MCF 10A (cell line): ENCODE measurements around the gene MAD1L1. TPM values are rescaled to one million over a fixed set of nuclear protein-coding genes. Genes with fewer than 3 reads are reported as not detected.

Experiments used
- BruUV-seq: library from RNA; stranded (reverse); fragments of 400-500 nt; replicated peaks from 2 replicates; lab custom pipeline; 2021; lab: Mats Ljungman, UMichigan
- CTCF ChIA-PET: fragments of 300-600 bp; sonication (Branson Sonifier 250); formaldehyde crosslinking; extraction: SDS; loops from one replicate; lab custom pipeline; 2021; ENCODE audit warnings: antibody characterized with exemption, inconsistent platforms; lab: Yijun Ruan, JAX
- POLR2A ChIA-PET: fragments of 300-600, 350-650 bp; sonication (Branson Sonifier 250); formaldehyde crosslinking; extraction: SDS; loops from one replicate; lab custom pipeline; 2020; ENCODE audit warnings: antibody characterized with exemption, inconsistent platforms; lab: Yijun Ruan, JAX
- DNase-seq: peaks from one replicate; pipeline ENCODE4 v3.0.0-alpha.2; 2018; ENCODE audit not compliant: unreplicated experiment
- H3K27ac Mint-ChIP-seq: one replicate; pipeline ENCODE4 v1.8.0; 2022; ENCODE audit warnings: mild to moderate bottlenecking, low read depth, mixed read lengths; ENCODE audit not compliant: unreplicated experiment
- H3K27me3 Mint-ChIP-seq: one replicate; pipeline ENCODE4 v1.8.0; 2022; ENCODE audit warnings: mixed read lengths; ENCODE audit not compliant: insufficient read depth, unreplicated experiment
- H3K36me3 Mint-ChIP-seq: one replicate; pipeline ENCODE4 v1.8.0; 2022; ENCODE audit warnings: mild to moderate bottlenecking, moderate library complexity, mixed read lengths; ENCODE audit not compliant: insufficient read depth, unreplicated experiment
- H3K4me1 Mint-ChIP-seq: one replicate; pipeline ENCODE4 v1.8.0; 2022; ENCODE audit warnings: mixed read lengths; ENCODE audit not compliant: insufficient read depth, unreplicated experiment
- H3K4me3 Mint-ChIP-seq: one replicate; pipeline ENCODE4 v1.8.0; 2022; ENCODE audit warnings: mild to moderate bottlenecking, moderate library complexity, mixed read lengths; ENCODE audit not compliant: unreplicated experiment
- H3K9me3 Mint-ChIP-seq: one replicate; pipeline ENCODE4 v1.8.0; 2022; ENCODE audit warnings: mixed read lengths; ENCODE audit not compliant: unreplicated experiment
- CTCF ChIP-seq: fragments of 200-600 bp; IDR thresholded peaks from one replicate; pipeline ENCODE4 v1.8.0; 2022; ENCODE audit warnings: antibody characterized with exemption, mild to moderate bottlenecking; ENCODE audit not compliant: unreplicated experiment
- intact Hi-C: fragments of 100-400 bp; cut with micrococcal nuclease; formaldehyde crosslinking; loops from 2 replicates; pipeline ENCODE4 v1.14.1; 2022
- total RNA-seq: library from RNA; stranded (reverse); gene quantifications from 2 replicates; pipeline ENCODE4 v1.2.3, GENCODE V29; 2022

The MAD1L1 gene
- total RNA-seq, 1 experiment from 2014 or later, result 25.2 TPM

DNA sequence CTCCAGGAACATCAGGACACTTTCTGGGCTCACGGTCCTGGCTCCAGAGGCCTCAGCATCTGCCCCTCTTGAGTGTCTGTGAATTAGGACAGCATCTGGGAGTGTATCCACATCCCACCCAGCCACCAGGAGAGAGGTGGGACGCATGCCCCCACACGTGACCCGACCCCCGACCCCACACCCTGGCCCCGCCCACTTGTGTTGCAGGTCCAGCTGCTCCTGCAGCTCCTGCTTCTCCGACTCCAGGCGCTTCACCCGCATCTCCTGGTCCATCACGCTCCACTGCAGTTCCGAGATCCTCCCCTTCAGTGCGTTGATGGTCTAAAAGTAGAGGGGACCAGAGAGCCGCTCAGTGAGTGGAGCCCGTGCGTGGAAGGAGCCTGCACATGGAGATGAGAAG lies 13.6 kb downstream of the MAD1L1 start:
- intact Hi-C loops, result no loop called here
- no peaks in the 10 kb centered on the region for H3K9me3 Mint-ChIP-seq
- H3K36me3 Mint-ChIP-seq, result peaks cover 62% of the 10 kb centered on the region
- H3K4me1 Mint-ChIP-seq, result peaks cover 8% of the 10 kb centered on the region
- no peak overlapping the region for H3K4me3 Mint-ChIP-seq
- BruUV-seq, result no TSS peak
- POLR2A ChIA-PET, result no interaction called here
- DNase-seq, result no peak
- no peak overlapping the region for H3K27ac Mint-ChIP-seq
- H3K27me3 Mint-ChIP-seq, result no peaks in the 10 kb centered on the region
- CTCF ChIA-PET, result no interaction called here
- TF ChIP-seq CTCF, result no peak

DNA sequence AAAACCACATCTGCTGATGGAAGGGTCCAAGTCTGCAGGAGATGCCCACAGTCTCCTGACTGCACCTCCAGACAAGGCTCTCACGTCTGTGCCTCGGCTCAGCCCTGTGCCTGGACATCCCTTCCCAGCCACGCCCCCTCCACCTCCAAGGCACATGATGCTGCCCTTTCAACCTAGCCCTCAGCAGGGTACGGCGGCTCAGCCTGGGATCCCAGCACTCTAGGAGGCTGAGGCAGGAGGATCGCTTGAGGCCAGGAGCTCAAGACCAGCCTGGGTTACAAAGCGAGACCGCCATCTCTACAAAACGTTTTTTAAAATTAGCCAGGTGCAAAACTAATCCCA lies 14.3 kb downstream of the MAD1L1 start:
- BruUV-seq, result no TSS peak
- H3K4me1 Mint-ChIP-seq, result peaks cover 6% of the 10 kb centered on the region
- no peak for TF ChIP-seq CTCF
- no peak for DNase-seq
- ChIA-PET CTCF (no interaction called here), POLR2A (no interaction called here)
- peaks cover 59% of the 10 kb centered on the region for H3K36me3 Mint-ChIP-seq
- no peaks in the 10 kb centered on the region for H3K9me3 Mint-ChIP-seq
- H3K27me3 Mint-ChIP-seq, result no peaks in the 10 kb centered on the region
- intact Hi-C loops, result no loop called here
- H3K4me3 Mint-ChIP-seq, result no peak overlapping the region
- H3K27ac Mint-ChIP-seq, result no peak overlapping the region

GRCh38 chr7:2217716-2218443 lies 14.9 kb downstream of the MAD1L1 start:
- CTCF ChIA-PET, result no interaction called here
- DNase-seq, result no peak
- BruUV-seq, result no TSS peak

DNA sequence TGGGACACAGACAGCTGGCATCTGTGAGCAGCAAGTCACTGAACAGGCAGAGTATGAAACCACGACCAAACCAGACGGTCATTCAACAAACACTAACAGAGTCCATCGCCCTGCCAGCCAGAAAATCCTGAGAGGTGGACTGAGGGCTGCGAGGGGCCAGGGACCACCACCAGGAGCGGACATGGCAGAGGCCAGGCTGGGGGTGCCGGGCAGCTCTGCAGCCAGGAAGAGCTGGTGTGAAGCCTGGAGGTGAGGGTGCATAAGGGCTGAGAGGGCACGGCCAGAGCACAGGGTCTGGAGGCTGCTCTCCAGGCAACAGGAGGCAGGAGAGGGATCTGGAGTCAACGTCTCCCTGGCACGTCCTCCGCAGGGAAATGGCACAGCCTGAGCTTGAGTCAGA lies 15.5 kb downstream of the MAD1L1 start:
- no peak for DNase-seq
- BruUV-seq, result no TSS peak
- no peak overlapping the region for H3K4me3 Mint-ChIP-seq
- TF ChIP-seq CTCF, result no peak
- H3K36me3 Mint-ChIP-seq, result peaks cover 58% of the 10 kb centered on the region
- H3K27me3 Mint-ChIP-seq, result no peaks in the 10 kb centered on the region
- intact Hi-C loops, result no loop called here
- no peak overlapping the region for H3K27ac Mint-ChIP-seq
- H3K4me1 Mint-ChIP-seq, result peaks cover 6% of the 10 kb centered on the region
- CTCF ChIA-PET, result no interaction called here
- POLR2A ChIA-PET, result interaction anchor here (0.6 to 1.1 kb wide), 2 partner anchors 8 to 74 kb away, joined by 4 to 5 read pairs; no protein-coding TSS in a partner anchor
- no peaks in the 10 kb centered on the region for H3K9me3 Mint-ChIP-seq

More at GRCh38 chr7:2217716-2218443, 14.9 kb downstream of the MAD1L1 start:
- TF ChIP-seq CTCF, result no peak
- no peak overlapping the region for H3K27ac Mint-ChIP-seq
- no peaks in the 10 kb centered on the region for H3K27me3 Mint-ChIP-seq
- peaks cover 59% of the 10 kb centered on the region for H3K36me3 Mint-ChIP-seq
- no peak overlapping the region for H3K4me3 Mint-ChIP-seq
- POLR2A ChIA-PET, result interaction anchor here (1.1 kb wide), 1 partner anchor 7 kb away, joined by 4 read pairs; no protein-coding TSS in a partner anchor
- peaks cover 6% of the 10 kb centered on the region for H3K4me1 Mint-ChIP-seq
- no peaks in the 10 kb centered on the region for H3K9me3 Mint-ChIP-seq
- intact Hi-C loops, result no loop called here
